MM.1S (cell line): ENCODE results near the gene ALDH16A1.

Source experiments
- DNase-seq: peaks from one replicate; pipeline ENCODE4 v3.0.0-alpha.2; 2015
- H2AFZ ChIP-seq: fragments of 300-600 bp; sonication (generic); 2 replicates; pipeline ENCODE4 v1.6.0; 2016; ENCODE audit warnings: antibody characterized with exemption, low read length
- H3F3A ChIP-seq: fragments of 300-600 bp; sonication (generic); 2 replicates; pipeline ENCODE4 v1.6.1; 2016; ENCODE audit warnings: mild to moderate bottlenecking, antibody characterized with exemption, low read length, moderate library complexity, mixed read lengths; ENCODE audit not compliant: insufficient read depth
- H3K27ac ChIP-seq: fragments of 300-600 bp; sonication (generic); 2 replicates; pipeline ENCODE4 v1.5.1; 2016; ENCODE audit warnings: mild to moderate bottlenecking, low read length
- H3K27me3 ChIP-seq: fragments of 300-600 bp; sonication (generic); replicated peaks from 2 replicates; pipeline ENCODE4 v1.6.0; 2016; ENCODE audit warnings: low read length; ENCODE audit not compliant: insufficient read depth
- H3K36me3 ChIP-seq: fragments of 300-600 bp; sonication (generic); replicated peaks from 2 replicates; pipeline ENCODE4 v1.6.1; 2016; ENCODE audit warnings: mild to moderate bottlenecking, low read length, mixed read lengths; ENCODE audit not compliant: insufficient read depth
- H3K4me1 ChIP-seq: fragments of 300-600 bp; sonication (generic); 2 replicates; pipeline ENCODE4 v1.6.1; 2016; ENCODE audit warnings: low read length, mixed read lengths
- H3K4me2 ChIP-seq: fragments of 300-600 bp; sonication (generic); 2 replicates; pipeline ENCODE4 v1.6.0; 2016; ENCODE audit warnings: low read depth, low read length
- H3K4me3 ChIP-seq: fragments of 300-600 bp; sonication (generic); 2 replicates; pipeline ENCODE4 v1.5.1; 2016; ENCODE audit warnings: low read length, mixed read lengths
- H3K79me2 ChIP-seq: fragments of 300-600 bp; sonication (generic); 2 replicates; pipeline ENCODE4 v1.6.1; 2016; ENCODE audit warnings: mixed run types, low read length, mixed read lengths
- H3K9ac ChIP-seq: fragments of 300-600 bp; sonication (generic); 2 replicates; pipeline ENCODE4 v1.6.1; 2016; ENCODE audit warnings: low read length, mixed read lengths
- H3K9me2 ChIP-seq: fragments of 300-600 bp; sonication (generic); replicated peaks from 2 replicates; pipeline ENCODE4 v1.6.1; 2016; ENCODE audit warnings: mild to moderate bottlenecking, low read length, mixed read lengths; ENCODE audit not compliant: insufficient read depth
- H3K9me3 ChIP-seq: fragments of 300-600 bp; sonication (generic); replicated peaks from 2 replicates; pipeline ENCODE4 v1.6.1; 2016; ENCODE audit warnings: mild to moderate bottlenecking, low read length, mixed read lengths; ENCODE audit not compliant: insufficient read depth
- H4K20me1 ChIP-seq: fragments of 300-600 bp; sonication (generic); 2 replicates; pipeline ENCODE4 v1.6.1; 2016; ENCODE audit warnings: mild to moderate bottlenecking, low read length, moderate library complexity, mixed read lengths; ENCODE audit not compliant: insufficient read depth
- EZH2 ChIP-seq: fragments of 300-600 bp; sonication (generic); optimal IDR thresholded peaks from 2 replicates; pipeline ENCODE3; 2017; ENCODE audit warnings: low read depth, mild to moderate bottlenecking, antibody characterized with exemption, low read length, mixed read lengths
- EZH2phosphoT487 ChIP-seq: fragments of 300-600 bp; sonication (generic); IDR thresholded peaks from 2 replicates; pipeline ENCODE4 v1.6.1; 2018; ENCODE audit warnings: antibody characterized with exemption, low read length
- TF ChIP-seq, protein P1 (sequence below): fragments of 300-600 bp; sonication (generic); IDR thresholded peaks from 2 replicates; pipeline ENCODE4 v1.5.1; 2016; ENCODE audit warnings: antibody characterized with exemption, low read length, mixed read lengths

Gene ALDH16A1

DNA sequence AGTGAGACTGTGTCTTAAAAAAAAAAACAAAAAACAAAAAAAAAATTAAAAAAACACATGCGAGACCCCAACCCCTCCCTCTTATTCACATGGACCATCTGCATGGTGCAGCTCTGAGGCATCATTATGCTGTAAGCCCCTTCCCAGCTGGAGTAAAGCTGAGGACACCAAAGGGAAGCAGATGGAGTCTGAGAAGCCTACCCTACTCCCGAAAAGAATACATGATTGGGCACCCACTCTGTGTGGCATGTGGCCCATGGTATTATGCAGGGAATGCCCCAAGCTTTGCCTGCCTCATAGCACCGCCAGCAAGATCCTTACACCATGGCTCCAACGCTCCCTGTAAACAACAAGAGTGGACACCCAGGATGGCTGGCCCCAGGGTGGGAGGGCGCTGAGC, 34.5 kb upstream of the ALDH16A1 start:
- H3K9ac ChIP-seq = no peak overlapping the region
- 0 out of 2 replicates have a peak, but pooled peaks cover 3% of the 10 kb centered on the region for H3K4me1 ChIP-seq
- H3K4me3 ChIP-seq = no peak overlapping the region
- peaks cover 95% of the 10 kb centered on the region for H3K27me3 ChIP-seq
- no peak overlapping the region for H2AFZ ChIP-seq
- H3K4me2 ChIP-seq = no peak overlapping the region
- no peaks in the 10 kb centered on the region for H3K79me2 ChIP-seq
- no peaks in the 10 kb centered on the region for H4K20me1 ChIP-seq
- DNase-seq = no peak
- H3K9me2 ChIP-seq = no peaks in the 10 kb centered on the region
- no peaks in the 10 kb centered on the region for H3F3A ChIP-seq
- H3K27ac ChIP-seq = no peak overlapping the region
- H3K9me3 ChIP-seq = no peaks in the 10 kb centered on the region
- no peaks in the 10 kb centered on the region for H3K36me3 ChIP-seq
- TF ChIP-seq, protein P1, sequence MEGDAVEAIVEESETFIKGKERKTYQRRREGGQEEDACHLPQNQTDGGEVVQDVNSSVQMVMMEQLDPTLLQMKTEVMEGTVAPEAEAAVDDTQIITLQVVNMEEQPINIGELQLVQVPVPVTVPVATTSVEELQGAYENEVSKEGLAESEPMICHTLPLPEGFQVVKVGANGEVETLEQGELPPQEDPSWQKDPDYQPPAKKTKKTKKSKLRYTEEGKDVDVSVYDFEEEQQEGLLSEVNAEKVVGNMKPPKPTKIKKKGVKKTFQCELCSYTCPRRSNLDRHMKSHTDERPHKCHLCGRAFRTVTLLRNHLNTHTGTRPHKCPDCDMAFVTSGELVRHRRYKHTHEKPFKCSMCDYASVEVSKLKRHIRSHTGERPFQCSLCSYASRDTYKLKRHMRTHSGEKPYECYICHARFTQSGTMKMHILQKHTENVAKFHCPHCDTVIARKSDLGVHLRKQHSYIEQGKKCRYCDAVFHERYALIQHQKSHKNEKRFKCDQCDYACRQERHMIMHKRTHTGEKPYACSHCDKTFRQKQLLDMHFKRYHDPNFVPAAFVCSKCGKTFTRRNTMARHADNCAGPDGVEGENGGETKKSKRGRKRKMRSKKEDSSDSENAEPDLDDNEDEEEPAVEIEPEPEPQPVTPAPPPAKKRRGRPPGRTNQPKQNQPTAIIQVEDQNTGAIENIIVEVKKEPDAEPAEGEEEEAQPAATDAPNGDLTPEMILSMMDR = no peak
- TF ChIP-seq EZH2phosphoT487 (no peak), EZH2 (no peak)

DNA sequence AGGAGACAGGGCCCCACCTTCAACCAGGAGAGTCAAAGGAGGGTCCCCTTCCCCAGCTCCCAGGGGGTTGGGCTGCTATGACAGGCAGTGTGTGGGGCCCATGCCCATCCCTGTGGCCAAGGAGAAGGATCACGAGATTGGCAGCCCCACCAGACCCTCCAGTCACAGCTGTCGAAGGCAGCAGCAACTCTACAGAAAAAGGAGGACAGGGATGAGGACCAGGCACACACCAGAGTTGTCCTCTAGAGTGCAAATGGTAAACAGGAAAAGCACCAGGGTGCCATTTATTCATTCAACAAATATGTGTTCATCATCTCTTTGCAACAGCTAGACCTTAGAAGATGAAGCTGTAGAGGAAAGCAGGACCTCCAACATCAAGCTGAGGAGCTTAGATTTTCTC, 33.9 kb upstream of the ALDH16A1 start:
- Histone ChIP-seq H2AFZ (no peak overlapping the region), H3K9me2 (no peaks in the 10 kb centered on the region), H4K20me1 (no peaks in the 10 kb centered on the region), H3K27ac (no peak overlapping the region), H3K4me1 (0 out of 2 replicates have a peak, but pooled peaks cover 3% of the 10 kb centered on the region), H3K4me3 (no peak overlapping the region), H3K79me2 (no peaks in the 10 kb centered on the region), H3K9me3 (no peaks in the 10 kb centered on the region), H3K27me3 (peaks cover 95% of the 10 kb centered on the region), H3K4me2 (no peak overlapping the region), H3F3A (no peaks in the 10 kb centered on the region), H3K9ac (no peak overlapping the region), H3K36me3 (no peaks in the 10 kb centered on the region)
- no peak for DNase-seq
- TF ChIP-seq EZH2 (no peak), EZH2phosphoT487 (no peak)
- TF ChIP-seq, protein P1 = no peak

DNA sequence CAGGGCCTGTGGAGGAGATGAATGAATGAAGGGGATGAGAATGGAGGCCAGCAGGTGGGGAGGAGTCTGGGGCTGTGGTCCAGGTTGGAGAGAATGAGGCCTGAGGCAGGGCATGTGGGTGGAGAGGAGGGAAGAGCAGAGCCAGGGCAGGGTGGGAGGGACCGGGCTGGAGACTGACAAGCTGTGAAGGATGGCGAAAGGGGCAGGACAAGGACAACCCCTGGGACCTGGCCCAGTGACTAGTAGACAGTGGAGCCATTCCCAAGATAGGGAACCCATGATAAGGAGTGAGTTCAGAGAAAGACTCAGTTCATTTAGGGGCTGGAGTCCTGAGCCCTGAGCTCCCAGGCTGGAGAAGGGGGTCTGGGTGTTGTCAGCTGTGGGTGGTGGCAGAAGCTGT, 32.8 kb upstream of the ALDH16A1 start:
- H3K36me3 ChIP-seq = no peaks in the 10 kb centered on the region
- no peaks in the 10 kb centered on the region for H4K20me1 ChIP-seq
- H3K9me3 ChIP-seq = no peaks in the 10 kb centered on the region
- no peaks in the 10 kb centered on the region for H3F3A ChIP-seq
- H3K4me2 ChIP-seq = no peak overlapping the region
- H3K27me3 ChIP-seq = peaks cover 99% of the 10 kb centered on the region
- DNase-seq = no peak
- 0 out of 2 replicates have a peak, but pooled peaks cover 3% of the 10 kb centered on the region for H3K4me1 ChIP-seq
- H3K27ac ChIP-seq = no peak overlapping the region
- TF ChIP-seq EZH2phosphoT487 = no peak
- no peak overlapping the region for H3K4me3 ChIP-seq
- H2AFZ ChIP-seq = no peak overlapping the region
- H3K79me2 ChIP-seq = no peaks in the 10 kb centered on the region
- H3K9me2 ChIP-seq = no peaks in the 10 kb centered on the region
- H3K9ac ChIP-seq = no peak overlapping the region

DNA sequence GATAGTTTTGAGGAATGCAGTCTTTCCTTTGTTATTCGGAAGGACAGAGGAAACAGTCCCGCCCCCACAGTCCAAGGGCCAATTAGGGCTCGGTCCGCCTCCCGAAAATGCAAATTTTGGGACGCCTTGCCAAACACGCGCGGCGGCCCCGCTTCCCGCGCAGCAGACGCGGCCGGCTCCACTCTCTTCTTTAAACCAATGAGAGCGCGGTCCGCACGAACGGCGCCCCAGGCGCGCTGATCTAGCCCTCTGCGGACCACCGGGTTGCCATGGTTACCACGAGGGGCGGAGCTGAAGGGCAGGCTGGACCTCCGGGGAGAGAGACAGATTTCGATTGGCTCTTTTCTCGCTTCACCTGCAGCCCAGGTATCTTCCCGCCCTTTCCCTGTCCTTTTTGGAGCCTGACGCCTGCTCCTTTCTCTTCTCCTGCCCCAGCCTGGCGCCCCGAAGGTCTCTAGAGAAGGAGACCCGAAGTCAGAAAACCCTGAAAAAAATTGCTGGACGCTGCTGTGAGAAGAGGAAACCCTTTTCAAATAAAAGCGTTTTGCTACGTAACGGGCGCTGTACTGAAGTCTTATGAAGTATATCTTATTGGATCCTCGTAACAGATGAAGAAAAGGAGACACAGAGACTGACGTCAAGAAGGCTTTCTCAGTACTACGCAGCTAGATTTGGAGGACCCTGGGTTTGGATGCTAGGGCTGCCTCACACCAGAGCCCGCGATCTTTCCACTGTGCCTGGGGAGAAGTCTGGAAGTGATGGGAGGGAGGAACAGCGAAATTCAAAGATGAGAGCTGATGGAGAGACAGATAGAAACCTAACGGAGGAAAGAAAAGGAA, 31.8 kb upstream of the ALDH16A1 start:
- no peaks in the 10 kb centered on the region for H4K20me1 ChIP-seq
- H3K27ac ChIP-seq = no peak overlapping the region
- DNase-seq = no peak
- TF ChIP-seq EZH2 (no peak), EZH2phosphoT487 (no peak)
- TF ChIP-seq, protein P1 = no peak
- H3K9me3 ChIP-seq = no peaks in the 10 kb centered on the region
- H3K9me2 ChIP-seq = no peaks in the 10 kb centered on the region
- peak overlapping the region; percentile 38; the same call in 1 of the 2 replicates for H3K4me2 ChIP-seq
- H3F3A ChIP-seq = no peaks in the 10 kb centered on the region
- H3K4me3 ChIP-seq = no peak overlapping the region; the same call in 1 of the 2 replicates
- H2AFZ ChIP-seq = no peak overlapping the region
- peaks cover 99% of the 10 kb centered on the region for H3K27me3 ChIP-seq
- H3K4me1 ChIP-seq = 0 out of 2 replicates have a peak, but pooled peaks cover 3% of the 10 kb centered on the region
- no peaks in the 10 kb centered on the region for H3K79me2 ChIP-seq
- H3K36me3 ChIP-seq = no peaks in the 10 kb centered on the region
- no peak overlapping the region for H3K9ac ChIP-seq
